Measurements from ENCODE around the gene GNAS.

- TF ChIP-seq FOXA1 (IDR thresholded peaks at IDR 0.05) (no peak), L3MBTL2 (conservative IDR thresholded peaks at IDR 0.05) (no peak), SUZ12 (IDR thresholded peaks at IDR 0.05) (no peak)
Observed at GRCh38 chr20:58818586-58819285, 33.8 kb upstream of the GNAS start.
